GM12892 (cell line): ENCODE results near the gene AOPEP.

Experiments used
- POLR2A ChIP-seq: IDR thresholded peaks from 2 replicates; pipeline ENCODE4 v1.6.1; 2011; ENCODE audit warnings: low read depth, low read length, control low read depth
- POLR2AphosphoS5 ChIP-seq: IDR thresholded peaks from 2 replicates; pipeline ENCODE4 v1.6.1; 2011; ENCODE audit warnings: low read depth, low read length, control low read depth

DNA sequence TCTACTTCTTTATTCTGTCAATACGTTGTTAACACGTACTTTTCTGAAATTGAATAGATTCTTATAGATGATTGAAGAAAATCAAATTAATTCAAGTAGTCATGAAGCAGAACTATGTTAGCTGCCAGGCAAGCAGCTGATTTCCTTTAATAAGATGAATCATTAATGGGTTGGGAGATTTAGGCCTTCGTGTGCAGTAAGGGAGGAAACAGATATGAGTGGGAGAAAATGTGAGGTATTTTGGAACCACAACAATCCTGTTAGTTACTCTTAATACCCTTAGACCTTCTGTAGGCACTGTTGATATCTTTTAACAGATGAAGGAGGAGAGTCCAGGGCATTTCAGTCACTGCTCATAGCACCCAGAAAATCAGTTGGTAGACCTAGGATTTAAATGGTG lies 121.0 kb downstream of the AOPEP start:
- TF ChIP-seq POLR2AphosphoS5: no peak
- TF ChIP-seq POLR2A: no peak
